Kidney (tissue), 14 donors: ENCODE results near the gene SLC2A9. TPM values are rescaled to one million over a fixed set of nuclear protein-coding genes. Genes with fewer than 3 reads are reported as not detected.

Experiments used
- DNase-seq, 5 donors: peaks; one replicate each; pipeline ENCODE4 v3.0.0-alpha.2; 2013 to 2020
- FAIRE-seq: peaks from 2 replicates; lab custom pipeline; 2012; peaks lifted over from hg19 to GRCh38; lab: Jason Lieb, UNC
- H3K27ac ChIP-seq, 2 donors: one replicate each; pipeline ENCODE4 v1.7.0; 2013; ENCODE audit warnings: low read depth in 2 of 2, low read length in 2 of 2, inconsistent platforms in 1 of 2
- H3K27me3 ChIP-seq: one replicate; pipeline ENCODE4 v1.7.1; 2013; ENCODE audit warnings: low read length, inconsistent platforms; ENCODE audit not compliant: control insufficient read depth, insufficient read depth
- H3K36me3 ChIP-seq, 3 donors: one replicate each; pipeline versions ENCODE4 v1.7.0 to v1.7.1; 2013; ENCODE audit warnings: low read length in 3 of 3, control low read depth in 1 of 3, inconsistent platforms in 1 of 3; ENCODE audit not compliant: insufficient read depth in 3 of 3, control insufficient read depth in 2 of 3
- H3K4me1 ChIP-seq, 3 donors: one replicate each; pipeline versions ENCODE4 v1.7.0 to v1.7.1; 2013; ENCODE audit warnings: low read length in 3 of 3, inconsistent platforms in 1 of 3, low read depth in 1 of 3; ENCODE audit not compliant: control insufficient read depth in 2 of 3, insufficient read depth in 2 of 3
- H3K4me3 ChIP-seq, 3 donors: one replicate each; pipeline versions ENCODE4 v1.7.0 to v1.8.1; 2013; ENCODE audit warnings: low read length in 3 of 3, control low read depth in 1 of 3, inconsistent platforms in 1 of 3
- H3K9ac ChIP-seq, 3 donors: one replicate each; pipeline versions ENCODE4 v1.7.0 to v1.7.1; 2013; ENCODE audit warnings: low read length in 3 of 3, control low read depth in 1 of 3, inconsistent platforms in 1 of 3
- H3K9me3 ChIP-seq, 3 donors: one replicate each; pipeline versions ENCODE4 v1.7.0 to v1.7.1; 2013; ENCODE audit warnings: low read length in 3 of 3, control low read depth in 1 of 3, inconsistent platforms in 1 of 3; ENCODE audit not compliant: control insufficient read depth in 2 of 3, insufficient read depth in 1 of 3
- CTCF ChIP-seq: IDR thresholded peaks from 3 replicates; pipeline ENCODE4 v1.5.1; 2012; ENCODE audit warnings: mild to moderate bottlenecking, moderate library complexity, borderline replicate concordance; ENCODE audit not compliant: insufficient read depth; ENCODE audit errors: extremely low read depth
- intact Hi-C: fragments of 100-400 bp; cut with DNase I; formaldehyde crosslinking; loops from one replicate; pipeline ENCODE4 v1.11.1; 2022
- polyA plus RNA-seq: library from polyadenylated mRNA; stranded (reverse); fragments of 350-450 nt; fragmentation: Illumina TruSeq; extraction: RNeasy Lipid Tissue Mini Kit (QIAGEN cat#74804); gene quantifications from one replicate; pipeline ENCODE4 v1.2.3, GENCODE V29; 2014; ENCODE audit warnings: low read depth, low replicate concordance; ENCODE audit not compliant: insufficient read depth
- total RNA-seq: library from RNA; stranded (reverse); fragmentation: NEBNext Ultra II Directional; extraction: Animal tissue kit (Norgen Biotek cat#: 25700); gene quantifications from one replicate; pipeline ENCODE4 v1.2.1, GENCODE V29; 2021
- donor health status: control.
- donor health status: control.
- donor health status: control.
- donor health status: control.
- donor health status: control.
- donor health status: DM: yes; HTN: yes; CAD: no.
- donor health status: Normal renal cell carcinoma (clear cell type).

The SLC2A9 gene
- total and polyA plus RNA-seq, 2 donors from 2014 or later, result 41.5 to 47.6 TPM

GRCh38 chr4:9921326-9921725 lies 100.0 kb downstream of the SLC2A9 start:
- DNase-seq (no peak), FAIRE-seq (no peak)
- intact Hi-C loops, result no loop called here
- H3K4me1 ChIP-seq, result no peaks in the 10 kb centered on the region
- peaks cover 0 to 18% (median 6%) of the 10 kb centered on the region in 3 donors for H3K36me3 ChIP-seq
- no peak overlapping the region for H3K9ac ChIP-seq
- no peaks in the 10 kb centered on the region for H3K9me3 ChIP-seq
- no peak for TF ChIP-seq CTCF
- H3K4me3 ChIP-seq, result no peak overlapping the region
- no peak overlapping the region for H3K27ac ChIP-seq
- H3K27me3 ChIP-seq, result no peaks in the 10 kb centered on the region

GRCh38 chr4:9920029-9920428 lies 101.3 kb downstream of the SLC2A9 start:
- intact Hi-C loops, result no loop called here
- DNase-seq (no peak), FAIRE-seq (no peak)
- Histone ChIP-seq H3K4me3 (no peak overlapping the region), H3K27ac (no peak overlapping the region), H3K4me1 (no peaks in the 10 kb centered on the region), H3K27me3 (no peaks in the 10 kb centered on the region), H3K9ac (no peak overlapping the region), H3K36me3 (peaks cover 0 to 23% (median 6%) of the 10 kb centered on the region in 3 donors), H3K9me3 (no peaks in the 10 kb centered on the region)
- no peak for TF ChIP-seq CTCF

- H3K9ac ChIP-seq, result no peak overlapping the region
- no peak for TF ChIP-seq CTCF
Observed at GRCh38 chr4:9919047-9919446, 102.2 kb downstream of the SLC2A9 start.

GRCh38 chr4:9918484-9918883 lies 102.8 kb downstream of the SLC2A9 start:
- no peaks in the 10 kb centered on the region for H3K4me1 ChIP-seq

More at GRCh38 chr4:9919047-9919446, 102.2 kb downstream of the SLC2A9 start:
- Histone ChIP-seq H3K4me1 (no peaks in the 10 kb centered on the region), H3K27me3 (no peaks in the 10 kb centered on the region), H3K9me3 (no peaks in the 10 kb centered on the region), H3K36me3 (peaks cover 0 to 24% (median 7%) of the 10 kb centered on the region in 3 donors), H3K27ac (no peak overlapping the region), H3K4me3 (no peak overlapping the region)
- intact Hi-C loops, result no loop called here
- FAIRE-seq, result no peak
- no peak for DNase-seq

More at GRCh38 chr4:9918484-9918883, 102.8 kb downstream of the SLC2A9 start:
- Histone ChIP-seq H3K4me3 (no peak overlapping the region), H3K27ac (no peak overlapping the region), H3K36me3 (peaks cover 0 to 24% (median 8%) of the 10 kb centered on the region in 3 donors), H3K9me3 (no peaks in the 10 kb centered on the region), H3K9ac (no peak overlapping the region), H3K27me3 (no peaks in the 10 kb centered on the region)
- intact Hi-C loops, result no loop called here
- TF ChIP-seq CTCF, result no peak
- FAIRE-seq (no peak), DNase-seq (no peak)
